HG03558 (cell line): Measurements from ENCODE around the gene TBX21.

Experiments
- ATAC-seq: cut with Tn5 transposase; IDR thresholded peaks from one replicate; pipeline ENCODE4 v1.9.1; 2021; ENCODE audit warnings: moderate number of reproducible peaks; ENCODE audit not compliant: unreplicated experiment; ENCODE audit errors: extremely low read depth

Gene TBX21

DNA sequence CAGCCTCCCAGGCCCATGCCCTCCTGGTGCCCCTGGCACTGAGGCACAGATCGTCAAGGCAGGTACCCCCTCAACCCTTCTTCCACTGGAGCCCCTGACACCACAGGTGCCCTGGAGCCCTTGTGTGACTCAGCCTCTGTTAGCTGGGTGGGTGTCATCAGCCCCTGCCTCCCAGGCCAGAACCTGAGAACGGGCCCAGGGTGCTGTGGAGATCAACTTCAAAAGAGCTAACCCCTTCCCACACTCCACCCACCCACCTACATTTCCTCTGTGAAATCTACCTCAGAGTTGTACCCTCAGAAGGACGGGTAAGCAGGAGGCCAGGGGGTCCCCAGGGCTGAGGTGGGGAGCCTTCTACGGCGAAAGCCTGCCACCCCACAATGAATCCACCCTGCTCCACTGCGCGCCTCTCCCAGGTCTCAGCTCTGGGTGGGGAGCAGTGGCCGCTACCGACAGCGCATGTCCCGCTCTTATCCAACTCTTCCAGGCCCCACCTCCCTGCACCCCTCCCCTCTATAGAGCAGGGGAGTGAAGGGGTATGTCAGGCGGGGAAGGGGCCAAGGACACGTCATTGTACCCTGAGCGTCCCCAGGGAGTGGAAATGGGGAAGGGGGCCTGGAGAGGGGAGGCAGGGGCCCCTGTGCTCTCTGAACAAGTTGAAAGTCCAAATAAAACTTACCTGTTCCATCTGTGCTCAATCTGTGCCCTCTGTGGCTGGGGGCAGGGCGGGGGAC, 21.5 kb upstream of the TBX21 start:
- ATAC-seq = no peak

- ATAC-seq = no peak
Measured at GRCh38 chr17:47712330-47713023, 20.6 kb upstream of the TBX21 start.

DNA sequence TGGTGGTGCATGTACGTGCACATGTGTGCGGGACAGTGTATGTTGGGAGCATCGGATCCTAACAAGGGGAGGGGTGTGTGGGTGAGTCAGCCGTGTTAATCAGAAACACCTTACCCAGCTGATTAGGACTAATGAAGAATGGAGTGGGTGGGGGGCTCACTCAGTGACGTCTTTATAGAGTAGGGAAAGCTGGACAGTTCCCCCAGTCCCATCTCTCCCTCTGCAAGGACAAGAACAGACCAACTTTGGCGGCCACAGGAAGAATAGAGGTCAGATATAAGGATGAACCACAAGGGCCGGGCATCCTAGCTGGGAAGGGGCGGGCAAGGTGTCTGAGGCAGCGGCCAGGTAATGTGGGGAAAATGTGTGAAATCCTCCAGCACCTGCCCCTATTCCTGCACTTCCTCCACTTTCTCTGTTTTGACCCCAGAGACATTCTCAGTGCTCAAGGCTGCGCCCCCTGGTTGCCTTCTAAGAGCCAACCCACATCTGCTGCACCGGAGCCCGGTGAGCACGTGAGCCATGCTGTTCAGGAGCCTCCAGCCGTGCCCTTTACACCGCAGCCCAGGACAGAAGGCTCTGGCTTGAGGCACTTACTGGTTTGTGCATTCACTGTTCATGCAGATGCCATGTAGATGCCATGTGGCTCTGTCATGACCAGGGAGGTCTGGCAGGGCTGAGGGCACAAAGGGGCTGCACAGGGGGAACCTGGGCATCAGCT, 18.9 kb upstream of the TBX21 start:
- ATAC-seq = no peak

- no peak for ATAC-seq
Measured at GRCh38 chr17:47714773-47715396, 18.2 kb upstream of the TBX21 start.

DNA sequence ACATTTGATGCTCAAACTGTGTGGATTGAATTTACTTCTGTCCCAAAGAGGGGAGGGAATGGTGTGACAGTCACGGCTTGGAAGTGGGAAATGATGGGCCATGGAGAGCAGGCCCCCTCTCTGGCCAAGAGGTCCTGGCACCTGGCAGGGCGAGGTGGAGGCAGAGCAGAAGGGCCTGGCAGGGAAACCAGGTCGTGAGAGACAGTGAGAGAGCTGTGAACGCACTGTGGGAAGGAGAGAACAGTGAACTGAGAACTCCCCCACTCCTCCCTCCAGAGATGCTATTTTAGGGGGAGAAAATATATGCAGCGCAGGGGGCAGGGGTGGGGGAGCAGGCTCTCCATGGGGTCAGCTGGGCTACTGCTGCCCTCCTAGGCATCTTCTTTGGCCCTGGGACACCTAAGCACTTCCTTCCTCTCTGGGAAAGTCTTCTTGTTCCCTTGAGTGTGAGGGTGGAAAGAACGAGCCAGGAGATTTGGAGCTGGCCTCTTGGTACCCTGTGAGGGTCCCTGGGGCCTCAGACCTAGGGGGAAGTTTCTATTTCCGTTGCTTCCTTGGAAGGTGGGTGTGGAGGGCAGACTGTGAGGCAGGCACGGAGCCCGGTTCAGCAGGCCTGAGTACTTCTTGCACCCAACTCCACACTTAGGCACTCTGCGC, 17.2 kb upstream of the TBX21 start:
- no peak for ATAC-seq

DNA sequence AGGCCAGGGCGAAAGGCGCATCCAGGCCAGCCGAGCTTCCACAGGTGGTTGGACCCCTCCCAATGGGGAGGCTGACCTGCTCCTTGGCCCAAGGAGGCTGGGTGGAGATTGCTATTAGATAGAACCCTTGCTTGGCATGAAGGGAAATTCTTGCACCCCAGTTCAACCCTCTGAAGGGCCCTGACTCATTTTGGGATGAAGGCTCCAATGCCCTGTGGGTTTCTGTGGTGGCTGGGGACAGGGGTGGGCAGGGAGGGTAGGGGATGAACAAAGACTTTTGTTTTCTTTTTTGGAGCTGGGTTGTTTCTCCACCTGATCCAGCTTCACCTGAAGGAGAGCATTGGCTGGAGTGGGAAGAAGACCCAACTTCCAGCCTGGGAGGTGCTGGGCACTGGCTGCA, 16.7 kb upstream of the TBX21 start:
- no peak for ATAC-seq

DNA sequence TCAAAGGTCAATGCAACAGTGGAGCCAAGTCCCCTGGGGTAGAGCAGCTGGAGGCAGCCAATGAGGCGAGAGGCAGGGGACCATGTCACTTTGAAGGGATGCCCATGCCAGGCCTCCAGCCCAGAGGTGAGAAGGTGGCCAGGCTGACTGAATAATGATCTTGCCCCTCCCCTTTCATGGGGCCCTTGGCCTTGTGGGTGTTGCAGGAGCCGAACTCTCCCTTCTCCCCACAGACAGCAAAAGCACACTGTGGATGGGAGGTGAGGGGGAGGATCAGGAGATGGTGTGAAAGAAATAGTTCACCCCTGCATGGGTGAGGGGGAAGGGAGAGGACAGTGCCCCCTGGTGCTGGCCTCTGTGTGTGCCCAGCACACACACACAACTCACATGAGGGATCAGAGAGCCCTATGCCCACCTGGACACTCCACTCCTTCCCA, 15.8 kb upstream of the TBX21 start:
- no peak for ATAC-seq

GRCh38 chr17:47717979-47718621, 14.9 kb upstream of the TBX21 start:
- no peak for ATAC-seq

GRCh38 chr17:47718634-47719405, 14.2 kb upstream of the TBX21 start:
- ATAC-seq = no peak

DNA sequence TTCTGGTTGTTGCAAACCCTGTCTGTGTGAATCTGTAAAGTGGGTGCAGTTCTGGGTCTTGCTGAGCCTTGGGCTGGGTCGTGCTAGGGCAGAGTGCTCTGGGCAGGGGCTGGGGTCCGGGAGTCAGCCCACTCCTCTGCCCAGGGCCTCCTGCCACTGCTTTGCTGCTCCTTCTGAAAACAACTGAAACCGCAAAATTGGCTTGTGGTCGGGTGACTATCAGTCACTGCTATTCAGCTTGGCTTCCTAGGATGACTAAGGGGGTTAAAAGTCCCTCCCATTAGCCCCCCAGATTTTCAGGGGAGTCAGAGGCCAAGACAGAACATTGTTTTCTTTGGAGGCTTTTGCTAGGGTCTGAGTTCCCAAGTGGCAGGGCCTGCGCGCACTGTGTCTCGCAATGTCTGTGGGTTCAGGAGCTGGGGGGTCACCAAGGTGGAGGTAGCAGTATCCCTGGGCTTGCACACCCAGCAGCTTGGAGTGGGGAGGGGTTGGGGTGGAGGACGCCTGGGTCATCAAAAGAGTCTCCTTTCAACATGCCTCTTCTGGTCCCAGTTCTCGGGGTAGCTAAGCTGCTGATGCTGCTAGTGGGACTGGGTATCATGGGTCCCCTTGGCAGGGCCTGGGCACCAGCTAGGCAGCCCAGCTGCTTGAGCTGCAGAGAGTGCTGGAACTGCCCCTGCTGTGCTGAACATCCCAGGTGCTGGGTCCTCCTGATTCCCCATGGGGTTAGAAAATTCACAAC, 13.5 kb upstream of the TBX21 start:
- no peak for ATAC-seq

DNA sequence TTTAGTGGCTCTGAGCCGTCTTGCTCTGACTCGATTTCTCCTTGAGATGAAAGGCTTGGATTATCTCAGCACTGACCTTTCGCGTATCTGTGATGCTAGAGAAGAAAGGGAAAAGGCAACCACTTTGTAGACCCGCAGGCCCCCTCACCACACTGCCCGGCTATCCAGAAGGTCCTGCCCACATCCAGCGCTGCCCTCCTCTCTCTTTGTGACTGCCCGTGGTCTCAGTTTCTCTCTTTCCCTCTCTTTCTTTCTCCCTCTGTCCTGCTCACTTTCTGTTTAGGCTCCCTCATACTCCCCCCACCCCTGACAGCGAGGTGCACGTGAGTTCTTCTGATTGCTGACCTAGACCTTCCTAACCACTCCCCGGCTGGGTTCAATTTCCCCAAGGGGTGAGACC, 12.8 kb upstream of the TBX21 start:
- no peak for ATAC-seq

DNA sequence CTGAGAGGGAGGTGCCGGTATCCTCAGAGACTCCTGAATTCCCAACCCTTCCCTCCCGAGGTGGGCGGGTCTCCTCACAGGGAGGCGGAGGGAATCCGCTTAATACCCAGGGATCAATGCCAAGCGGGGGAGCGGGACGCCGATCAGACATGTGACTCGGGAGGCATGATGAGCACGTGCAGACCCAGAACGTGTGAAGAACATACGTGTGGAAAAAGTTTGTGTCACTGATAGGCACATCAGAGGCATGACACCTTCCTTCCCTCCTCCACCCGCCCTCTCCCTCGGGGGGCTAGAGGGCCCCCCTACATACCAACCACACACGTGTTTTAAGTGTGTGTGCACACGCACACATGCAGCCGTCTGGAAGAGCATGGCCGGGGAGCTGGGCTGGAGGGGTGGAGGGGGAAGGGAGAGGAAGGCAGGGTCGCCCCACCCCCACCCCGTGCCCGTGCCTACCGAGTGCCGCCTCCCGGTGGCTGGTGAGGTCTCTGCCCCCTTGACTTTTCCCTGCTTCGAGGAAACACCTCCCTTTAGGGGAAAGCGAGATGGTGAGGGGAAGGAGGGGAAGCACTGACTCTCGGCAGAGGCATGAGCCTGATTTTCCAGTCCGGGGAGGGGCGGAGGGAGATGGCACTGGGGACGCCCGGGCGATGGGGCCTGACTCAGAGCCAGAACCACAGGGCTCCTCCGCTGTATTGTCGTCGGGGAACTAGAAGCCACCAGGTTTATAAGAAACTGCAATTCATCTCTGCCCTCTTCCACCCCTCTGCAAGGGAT, 12.1 kb upstream of the TBX21 start:
- ATAC-seq = no peak

GRCh38 chr17:47721725-47722124, 11.3 kb upstream of the TBX21 start:
- ATAC-seq = no peak

- ATAC-seq = no peak
Measured at GRCh38 chr17:47724705-47725104, 8.3 kb upstream of the TBX21 start.

DNA sequence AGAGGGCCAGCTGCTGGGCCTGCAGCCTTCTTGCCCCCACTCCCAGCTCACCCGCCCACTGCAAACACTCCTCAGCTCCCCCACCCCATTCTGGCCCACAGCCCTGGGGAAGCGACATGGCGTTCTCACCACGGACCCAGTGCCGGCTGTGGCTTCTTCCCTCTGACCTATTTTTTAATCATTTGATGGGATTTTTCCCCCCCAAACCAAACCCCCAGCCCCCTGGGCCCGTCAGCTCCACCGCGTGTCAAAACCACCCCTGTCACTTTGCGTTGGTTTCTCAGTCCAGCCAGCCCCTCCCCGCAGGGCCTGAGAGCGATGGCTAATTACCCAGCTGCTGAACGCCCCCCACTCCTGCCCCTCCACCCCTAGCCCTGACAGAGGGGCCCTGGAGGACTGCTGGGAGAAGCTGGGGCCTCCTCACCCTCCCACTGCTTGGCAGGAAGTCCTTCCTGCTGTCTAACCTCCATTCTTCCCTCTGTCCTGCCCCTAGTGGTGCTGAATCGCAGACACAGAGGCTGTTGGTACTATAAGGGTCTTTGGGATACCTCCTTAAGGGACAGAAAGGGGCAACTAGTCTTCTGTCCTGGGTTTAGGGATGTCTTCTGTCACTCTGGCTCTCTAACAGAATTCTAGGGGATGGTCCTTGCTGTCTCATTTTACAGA, 7.5 kb upstream of the TBX21 start:
- ATAC-seq = no peak

DNA sequence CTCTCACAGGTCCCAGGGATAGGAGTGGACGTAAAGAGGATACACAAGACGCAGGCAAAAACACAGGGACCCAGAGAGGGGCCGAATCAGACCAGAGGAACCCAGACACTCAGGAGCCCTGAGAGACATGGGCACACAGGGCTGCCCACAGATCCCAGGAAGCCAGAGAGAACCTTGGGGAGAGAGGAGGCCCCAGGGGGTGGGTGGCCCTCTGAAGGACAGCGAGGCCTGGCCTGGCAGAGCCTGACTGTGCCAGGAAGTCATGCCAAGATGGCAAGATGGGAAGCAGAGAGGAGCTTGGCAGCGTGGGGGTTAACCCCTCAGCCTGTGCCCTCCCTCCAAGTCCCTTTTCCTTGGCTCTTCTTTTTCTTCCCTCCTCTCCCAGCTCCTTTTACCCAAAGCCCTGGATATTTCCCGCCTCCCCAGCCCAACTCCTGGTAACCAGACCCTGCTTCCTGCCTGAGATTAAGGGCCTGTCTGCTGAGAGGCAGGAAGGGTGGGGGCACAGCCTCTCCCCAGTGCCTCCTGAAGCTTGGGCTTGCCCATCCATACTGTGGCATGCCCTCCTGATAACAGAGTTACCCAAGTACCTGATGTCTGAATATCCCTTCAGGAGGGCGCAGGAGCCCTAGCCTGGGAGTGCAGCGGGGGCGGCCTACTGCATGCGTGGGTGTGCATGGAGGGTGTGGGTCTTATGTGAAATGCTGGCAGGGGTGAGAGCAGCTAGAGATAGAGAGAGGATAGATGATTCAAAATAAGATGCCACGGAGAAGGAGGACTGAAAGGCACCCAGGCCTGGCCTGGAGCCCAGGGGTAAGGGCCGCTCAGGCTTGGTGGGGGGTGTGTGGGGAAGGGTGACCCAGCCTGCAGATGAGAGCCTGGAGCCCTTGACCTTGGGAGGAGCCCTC, 6.0 kb upstream of the TBX21 start:
- no peak for ATAC-seq
